Epidermal melanocyte (primary cell): ENCODE measurements around the gene TUBA1B.
A peak's percentile ranks its signal among the peaks of the same experiment; 100 is the strongest.

ENCODE experiments used
- DNase-seq: peaks from one replicate; pipeline ENCODE4 v3.0.0; 2011; ENCODE audit warnings: low spot score; ENCODE audit not compliant: insufficient read length

TUBA1B gene

DNA sequence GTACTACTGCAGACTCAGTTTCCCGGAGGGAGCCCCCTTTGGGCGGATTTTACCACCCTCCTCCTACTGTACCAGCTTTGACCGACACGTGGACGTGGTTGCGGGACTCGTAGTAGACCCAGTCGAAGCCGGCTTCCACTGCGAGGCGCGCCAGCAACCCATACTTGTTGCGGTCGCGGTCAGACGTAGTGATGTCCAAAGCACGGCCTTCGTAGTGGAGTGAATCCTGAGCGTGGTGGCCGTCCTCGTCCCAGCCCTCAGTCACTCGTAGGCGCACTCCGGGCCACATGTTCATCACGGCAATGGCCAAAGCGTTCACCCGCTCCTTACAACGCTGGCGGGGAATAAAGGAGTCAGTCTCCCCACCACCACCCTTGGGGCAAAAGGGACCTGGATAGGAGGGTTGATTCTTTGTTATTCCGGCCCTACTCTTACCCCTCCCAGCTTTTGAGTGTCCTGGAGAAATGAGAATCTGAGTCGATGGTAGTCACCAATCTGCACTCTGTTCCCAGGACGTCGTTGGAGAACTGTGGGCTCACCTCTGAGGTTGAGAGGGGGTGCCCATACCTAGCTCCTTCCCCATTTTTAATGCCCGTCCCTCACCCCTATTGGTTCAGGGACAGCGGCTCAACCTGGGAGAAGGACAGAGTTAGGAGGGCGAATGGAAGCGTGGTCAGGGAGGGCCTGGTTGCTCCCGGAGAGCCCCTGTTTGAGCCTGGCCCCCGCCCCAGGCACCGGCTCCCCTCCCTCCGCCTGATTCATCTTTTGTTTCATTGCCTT is 39.9 kb downstream of the TUBA1B start:
- DNase-seq: no peak

DNA sequence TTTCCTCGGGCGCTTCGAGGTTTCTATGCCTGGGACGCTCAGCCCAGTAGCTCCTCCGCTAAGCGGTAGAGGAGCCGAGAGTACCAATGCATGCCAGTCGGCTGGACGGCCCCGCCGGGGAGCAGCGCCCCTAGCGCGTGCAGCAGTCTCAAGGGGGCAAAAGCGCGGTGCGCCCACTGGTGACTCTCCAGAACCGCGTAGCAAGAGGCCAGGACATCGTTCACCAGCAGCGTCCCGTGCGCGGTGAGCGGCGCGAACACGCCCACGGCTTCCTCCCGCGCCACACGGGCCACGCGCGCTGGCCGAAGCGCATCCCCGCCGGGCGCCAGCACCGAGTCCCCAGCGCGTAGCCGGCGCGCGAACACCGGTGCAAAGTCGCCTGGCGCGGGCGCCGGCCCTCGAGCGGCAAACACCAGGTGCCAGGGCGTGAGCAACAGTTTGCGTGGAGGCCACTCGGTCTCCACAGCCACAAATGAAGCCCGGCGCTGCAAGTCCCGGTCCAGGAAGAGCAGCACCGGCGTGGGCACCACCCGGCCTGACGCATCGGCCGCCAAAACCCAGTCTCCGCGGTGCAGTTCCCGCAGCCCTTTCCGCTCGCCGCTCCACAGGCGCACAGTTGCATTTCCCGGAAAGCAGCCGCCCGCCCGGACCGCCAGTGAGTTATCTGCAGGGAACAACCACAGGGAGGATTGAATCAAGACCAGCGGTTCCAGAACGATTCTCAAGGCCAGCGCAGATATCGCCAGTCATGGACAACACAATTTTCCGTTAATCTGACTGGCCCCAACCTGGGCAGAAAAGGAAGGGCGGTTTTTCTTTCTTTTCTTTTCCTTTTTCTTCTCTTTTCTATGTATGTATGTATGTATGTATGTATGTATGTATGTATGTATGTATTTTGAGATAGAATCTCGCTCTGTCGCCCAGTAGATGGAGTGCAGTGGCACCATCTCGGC is 41.1 kb downstream of the TUBA1B start:
- DNase-seq: no peak

DNA sequence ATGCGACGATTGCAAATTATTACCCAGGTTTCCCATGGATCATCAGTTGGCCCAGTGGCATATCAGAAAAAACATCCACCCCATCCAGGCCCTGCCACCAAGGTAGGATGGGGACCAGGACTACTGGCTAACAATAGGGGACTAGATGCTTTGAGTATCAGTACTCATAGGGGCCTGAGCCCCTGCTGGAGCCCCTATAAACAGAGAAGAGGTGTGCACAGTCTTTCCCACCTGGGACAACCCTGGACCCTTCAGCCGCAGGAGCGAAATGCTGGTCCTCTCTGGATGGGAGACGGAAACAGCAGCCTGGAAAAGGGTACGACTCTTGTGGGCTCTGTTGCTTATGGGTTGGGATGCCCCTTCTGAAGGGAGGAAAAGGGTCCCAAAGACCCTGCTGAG is 42.3 kb downstream of the TUBA1B start:
- no peak for DNase-seq

DNA sequence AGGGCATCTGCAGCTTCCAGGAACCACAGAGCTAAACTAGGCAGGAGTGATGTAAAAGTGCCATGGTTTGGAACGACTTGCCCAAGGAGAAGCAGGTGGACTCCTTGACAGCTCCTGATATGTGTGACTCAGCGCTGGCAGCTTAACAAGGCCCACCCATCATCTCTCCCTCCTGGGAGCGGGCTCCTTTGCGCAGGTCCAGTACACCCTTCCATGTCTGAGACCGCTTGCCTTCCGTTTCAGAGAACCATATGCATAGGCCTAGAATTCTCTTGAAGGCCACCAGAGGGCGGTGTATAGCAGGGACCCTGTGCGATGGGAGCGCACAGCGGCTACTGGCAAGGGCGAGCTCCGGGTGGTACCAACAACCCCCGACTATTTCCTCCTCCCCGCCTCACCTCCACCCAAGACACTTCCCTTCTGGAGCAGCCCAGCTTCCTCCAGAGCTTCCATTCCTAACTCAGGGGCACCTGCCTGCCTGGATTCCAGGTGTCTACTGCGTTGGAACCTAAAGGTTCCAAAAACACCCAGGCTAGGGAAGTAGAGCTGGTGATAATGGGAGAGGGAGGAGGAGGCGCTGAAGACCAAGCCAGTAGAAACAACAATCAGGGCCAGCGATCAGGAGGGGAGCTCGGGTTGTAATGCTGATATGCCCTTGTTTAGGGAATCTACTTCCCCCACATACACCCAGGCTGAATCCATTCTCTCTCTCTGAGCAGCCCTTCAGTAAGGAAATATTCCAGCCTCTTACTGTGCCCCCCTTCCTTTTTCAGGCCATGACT is 42.9 kb downstream of the TUBA1B start:
- DNase-seq: peak; percentile 90

DNA sequence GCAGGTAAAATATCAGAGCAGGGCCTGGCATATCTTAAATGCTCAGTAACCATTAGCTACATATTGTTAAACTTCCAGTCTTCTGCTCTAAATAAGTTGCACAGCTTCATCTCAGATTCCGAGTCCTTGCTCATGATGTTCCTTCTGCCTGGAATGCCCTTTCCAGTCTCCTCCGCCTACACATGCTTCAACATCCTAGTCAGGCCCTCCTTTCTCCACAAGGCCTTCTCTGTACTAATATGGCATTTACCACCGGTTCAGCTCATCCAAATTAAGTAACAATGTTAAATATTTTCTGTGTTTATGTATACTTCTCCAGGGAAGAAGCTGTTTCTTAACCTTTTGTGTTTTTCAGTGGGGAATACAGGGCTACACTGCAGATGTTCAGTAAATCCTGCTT is 45.1 kb downstream of the TUBA1B start:
- DNase-seq: no peak

DNA sequence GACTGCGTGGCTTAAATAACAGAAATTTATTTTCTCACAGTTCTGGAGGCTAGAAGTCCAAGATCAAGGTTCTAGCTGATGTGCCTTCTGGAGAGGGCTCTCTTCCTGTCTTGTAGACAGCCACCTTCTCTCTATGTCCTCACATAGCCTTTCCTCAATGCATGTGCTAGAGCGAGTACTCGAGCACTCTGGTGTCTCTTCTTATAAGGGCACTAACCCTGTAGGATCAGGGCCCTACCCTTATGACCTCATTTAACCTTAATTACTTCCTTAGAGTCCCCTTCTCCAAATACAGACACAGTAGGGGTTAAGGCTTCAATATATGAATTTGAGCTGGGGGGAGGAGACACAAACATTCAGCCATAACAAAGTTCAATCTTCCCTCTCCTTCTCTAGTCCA is 46.8 kb downstream of the TUBA1B start:
- no peak for DNase-seq

DNA sequence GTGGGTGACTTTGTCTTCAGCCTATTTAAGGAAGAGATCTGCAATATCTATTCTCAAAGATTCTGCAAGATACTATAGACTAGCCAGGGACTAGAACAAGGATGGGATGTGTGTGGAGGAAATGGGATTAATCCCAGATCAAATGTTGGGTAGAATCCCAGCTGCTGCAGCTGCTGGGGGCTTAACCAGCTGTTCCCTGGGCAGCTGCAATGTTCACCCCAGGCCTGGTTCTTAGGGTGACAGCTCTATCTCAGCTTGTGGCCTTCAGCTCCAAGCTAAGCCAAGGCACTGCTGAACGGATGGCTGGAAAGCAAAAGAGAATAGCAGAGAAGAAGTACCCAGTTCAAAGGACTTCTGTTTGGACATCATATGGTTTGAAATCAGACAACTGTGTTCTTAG is 51.4 kb downstream of the TUBA1B start:
- DNase-seq: no peak
